HepG2 (cell line): ENCODE results near the gene COL27A1. TPM values are rescaled to one million over a fixed set of nuclear protein-coding genes. Genes with fewer than 3 reads are reported as not detected.

Experiments used
- ATAC-seq: fragments of 200-7000 bp; cut with Tn5 transposase; 3 replicates; pipeline ENCODE4 v1.9.1; 2020; ENCODE audit warnings: mild to moderate bottlenecking, moderate library complexity
- BruUV-seq: library from RNA; stranded (reverse); fragments of 400-500 nt; replicated peaks from 2 replicates; lab custom pipeline; 2021; lab: Mats Ljungman, UMichigan
- CTCF ChIA-PET: fragments of 300-600 bp; formaldehyde crosslinking; extraction: SDS; loops from one replicate; lab custom pipeline; 2021; ENCODE audit warnings: low total read pairs, inconsistent platforms, low intra/inter-chr PET ratio; lab: Yijun Ruan, JAX
- POLR2A ChIA-PET: fragments of 350-600 bp; sonication (Branson Sonifier 250); formaldehyde crosslinking; loops from one replicate; lab custom pipeline; 2020; ENCODE audit warnings: antibody characterized with exemption, inconsistent platforms; lab: Yijun Ruan, JAX
- DNase-seq: peaks from one replicate; pipeline ENCODE4 v3.0.0-alpha.2; 2015; ENCODE audit warnings: low spot score
- FAIRE-seq: peaks from 3 replicates; lab custom pipeline; 2011; peaks lifted over from hg19 to GRCh38; lab: Jason Lieb, UNC
- H2AFZ ChIP-seq: one replicate; pipeline ENCODE4 v1.6.1; 2011; ENCODE audit warnings: low read length, inconsistent platforms
- H3K27ac ChIP-seq: fragments of 300-600 bp; 3 replicates; pipeline ENCODE4 v1.8.0; 2011; ENCODE audit warnings: mixed run types, mild to moderate bottlenecking, mixed read lengths, low read length, inconsistent platforms; ENCODE audit not compliant: insufficient read depth; ENCODE audit errors: extremely low read length
- H3K27me3 ChIP-seq, 2 experiments: fragments of 200-600 bp in 1 of 2; 2 replicates in 1 of 2; 3 replicates in 1 of 2; pipeline versions ENCODE4 v1.6.0 to v1.8.0; 2011; ENCODE audit warnings: low read length in 2 of 2, mild to moderate bottlenecking in 2 of 2, moderate library complexity in 2 of 2, inconsistent platforms in 1 of 2; ENCODE audit not compliant: insufficient read depth in 2 of 2, control insufficient read depth in 1 of 2
- H3K36me3 ChIP-seq, 2 experiments: fragments of 200-600 bp in 1 of 2; replicated peaks in 1 of 2; 2 replicates in 1 of 2; 3 replicates in 1 of 2; pipeline versions ENCODE4 v1.5.1 to v1.8.0; 2011; ENCODE audit warnings: low read length in 2 of 2, inconsistent platforms in 1 of 2; ENCODE audit not compliant: insufficient read depth in 2 of 2, control insufficient read depth in 1 of 2
- H3K4me1 ChIP-seq: 2 replicates; pipeline ENCODE4 v1.5.1; 2012; ENCODE audit warnings: low read length, inconsistent platforms; ENCODE audit not compliant: insufficient read depth
- H3K4me2 ChIP-seq: 2 replicates; pipeline ENCODE4 v1.6.0; 2011; ENCODE audit warnings: low read depth, low read length, inconsistent platforms
- H3K4me3 ChIP-seq, 3 experiments: fragments of 200-600 bp in 1 of 3; sonication (generic), shearing (Covaris generic) in 1 of 3; replicated peaks in 1 of 3; 2 replicates each; pipeline ENCODE4 v1.5.1; 2011 to 2016; ENCODE audit warnings: low read length in 3 of 3, inconsistent platforms in 2 of 3, low read depth in 2 of 3, mild to moderate bottlenecking in 2 of 3, control low read depth in 1 of 3, mixed read lengths in 1 of 3; ENCODE audit not compliant: insufficient read depth in 1 of 3
- H3K79me2 ChIP-seq: one replicate; pipeline ENCODE4 v1.6.1; 2011; ENCODE audit warnings: low read length, inconsistent platforms; ENCODE audit not compliant: insufficient read depth
- H3K9ac ChIP-seq: 2 replicates; pipeline ENCODE4 v1.6.0; 2011; ENCODE audit warnings: mild to moderate bottlenecking, low read depth, low read length, inconsistent platforms; ENCODE audit not compliant: insufficient read depth
- H3K9me3 ChIP-seq: 2 replicates; pipeline ENCODE4 v1.5.1; 2012; ENCODE audit warnings: mild to moderate bottlenecking, low read length
- H4K20me1 ChIP-seq: 2 replicates; pipeline ENCODE4 v1.6.0; 2011; ENCODE audit warnings: inconsistent platforms, mild to moderate bottlenecking, low read length, moderate library complexity; ENCODE audit not compliant: insufficient read depth
- FOXK2 ChIP-seq: fragments of 450-650 bp; IDR thresholded peaks from 2 replicates; pipeline ENCODE4 v1.6.1; 2016
- HIVEP1 ChIP-seq: sonication (generic); formaldehyde crosslinking; IDR thresholded peaks from 2 replicates; pipeline ENCODE4 v1.4.0; 2020; ENCODE audit warnings: mild to moderate bottlenecking, missing genetic modification reagents
- HNF4A ChIP-seq: sonication (generic); formaldehyde crosslinking; IDR thresholded peaks from 2 replicates; pipeline ENCODE4 v1.4.0; 2020; ENCODE audit warnings: missing genetic modification reagents
- NCOR1 ChIP-seq: fragments of 200-600 bp; sonication (generic); IDR thresholded peaks from 2 replicates; pipeline ENCODE4 v1.7.0; 2017; ENCODE audit warnings: antibody characterized with exemption, low read length, borderline replicate concordance
- NR2C2 ChIP-seq: sonication (generic); formaldehyde crosslinking; IDR thresholded peaks from 2 replicates; pipeline ENCODE4 v1.4.0; 2020; ENCODE audit warnings: missing genetic modification reagents, mild to moderate bottlenecking, moderate library complexity, borderline replicate concordance
- SRSF1 ChIP-seq: fragments of 200-400 bp; formaldehyde crosslinking; optimal IDR thresholded peaks from 2 replicates; pipeline ENCODE3; 2017; ENCODE audit warnings: mild to moderate bottlenecking, low read depth, low read length, moderate library complexity
- TCF12 ChIP-seq, 2 experiments: fragments of 450-650 bp in 1 of 2; sonication (generic) in 1 of 2; formaldehyde crosslinking in 1 of 2; IDR thresholded peaks; 2 replicates each; pipeline versions ENCODE4 v1.6.1 to v1.8.0; 2017 to 2022; ENCODE audit warnings: antibody characterized with exemption in 1 of 2, mild to moderate bottlenecking in 1 of 2, missing genetic modification reagents in 1 of 2, moderate library complexity in 1 of 2
- ZBTB21 ChIP-seq: sonication (generic); formaldehyde crosslinking; IDR thresholded peaks from 2 replicates; pipeline ENCODE4 v1.4.0; 2020; ENCODE audit warnings: missing genetic modification reagents
- ZFP36L2 ChIP-seq: sonication (generic); formaldehyde crosslinking; IDR thresholded peaks from 2 replicates; pipeline ENCODE4 v1.4.0; 2020; ENCODE audit warnings: missing genetic modification reagents
- ZNF282 ChIP-seq: fragments of 450-650 bp; IDR thresholded peaks from 2 replicates; pipeline ENCODE4 v1.6.1; 2018; ENCODE audit not compliant: partially characterized antibody
- ZNF557 ChIP-seq: sonication (generic); formaldehyde crosslinking; IDR thresholded peaks from 2 replicates; pipeline ENCODE4 v1.4.0; 2020; ENCODE audit warnings: missing genetic modification reagents
- ZNF746 ChIP-seq: sonication (generic); formaldehyde crosslinking; IDR thresholded peaks from 2 replicates; pipeline ENCODE4 v1.8.0; 2022; ENCODE audit warnings: mild to moderate bottlenecking, missing genetic modification reagents
- ZNF792 ChIP-seq: IDR thresholded peaks from 2 replicates; pipeline ENCODE4 v1.6.1; 2016
- ZSCAN5A ChIP-seq: sonication (generic); formaldehyde crosslinking; IDR thresholded peaks from 2 replicates; pipeline ENCODE4 v1.8.0; 2022; ENCODE audit warnings: mild to moderate bottlenecking, missing genetic modification reagents, borderline replicate concordance
- WGBS: methylation state at CpG from one replicate; pipeline ENCODE4 v1.1.6; 2017; ENCODE audit warnings: low lambda C conversion rate; 5-methylcytosine and 5-hydroxymethylcytosine counted together
- in situ Hi-C: cut with HindIII; loops from 2 replicates; pipeline ENCODE4 v1.10.0; 2017; ENCODE audit warnings: low pct_unique_long_range_greater_than_20kb; ENCODE audit not compliant: extremely low pct_ligation_motif_present
- intact Hi-C: fragments of 100-400 bp; cut with micrococcal nuclease; formaldehyde crosslinking; loops from one replicate; pipeline ENCODE4 v1.10.0; 2022; ENCODE audit not compliant: unreplicated experiment
- polyA plus RNA-seq, 8 experiments: library from polyadenylated mRNA; depleted of rRNA in 3 of 8; stranded (reverse) in 7 of 8; unstranded in 1 of 8; fragments of >200 nt; fragmentation: Illumina TruSeq in 4 of 8; extraction: Trizol in 4 of 8; gene quantifications; 2 replicates each; pipeline versions ENCODE4 v1.2.1 to v1.2.3, GENCODE V29; 2011 to 2016; ENCODE audit warnings: low read depth in 4 of 8, missing spikeins in 1 of 8, mixed read lengths in 1 of 8; ENCODE audit not compliant: insufficient read depth in 1 of 8
- total RNA-seq, 5 experiments: library from RNA; depleted of rRNA; stranded (reverse); fragments of >200 nt; fragmentation: Illumina TruSeq; extraction: Trizol; gene quantifications; 2 replicates each; pipeline ENCODE4 v1.2.3, GENCODE V29; 2016; ENCODE audit warnings: low read depth in 1 of 5

Gene COL27A1
- total and polyA plus RNA-seq, 2 of the 13 experiments (the other 11 are each of a cell fraction or from before 2014, with no cell fraction given): 71.3 to 89.1 TPM

GRCh38 chr9:114334490-114334889 lies 179.2 kb downstream of the COL27A1 start:
- 96% methylated on average over 4 of the region's 9 CpGs for WGBS
- no peaks in the 10 kb centered on the region for H3K9me3 ChIP-seq
- in situ Hi-C loops: no loop called here

More at GRCh38 chr9:114334490-114334889, 179.2 kb downstream of the COL27A1 start:
- H3K4me2 ChIP-seq: no peak overlapping the region
- ChIA-PET CTCF (no interaction called here), POLR2A (no interaction called here)
- H3K4me1 ChIP-seq: peaks cover 27% of the 10 kb centered on the region
- H4K20me1 ChIP-seq: no peaks in the 10 kb centered on the region
- intact Hi-C loops: no loop called here
- DNase-seq (no peak), FAIRE-seq (no peak), ATAC-seq (no peak)
- H3K9ac ChIP-seq: no peak overlapping the region
- H3K36me3 ChIP-seq: peaks cover 0 to 12% of the 10 kb centered on the region in 2 experiments; a peak in 2 of 5 replicates
- no peak overlapping the region for H3K27ac ChIP-seq
- no peak overlapping the region for H3K4me3 ChIP-seq
- H3K27me3 ChIP-seq: no peaks in the 10 kb centered on the region
- no TSS peak for BruUV-seq
- H3K79me2 ChIP-seq: peaks cover 10% of the 10 kb centered on the region
- no peak for TF ChIP-seq ZNF282
- TF ChIP-seq ZNF792 (CRISPR knock-in tag): no peak
- no peak for TF ChIP-seq ZNF557 (CRISPR knock-in tag)
- no peak for TF ChIP-seq HNF4A (CRISPR knock-in tag)
- TF ChIP-seq SRSF1: no peak
- TF ChIP-seq HIVEP1 (CRISPR knock-in tag): no peak
- no peak for TF ChIP-seq TCF12 (IDR thresholded peaks at IDR 0.05)
- no peak for TF ChIP-seq TCF12 (CRISPR knock-in tag; IDR thresholded peaks at IDR 0.05)
- TF ChIP-seq ZBTB21 (CRISPR knock-in tag): no peak
- TF ChIP-seq ZSCAN5A: no peak
- TF ChIP-seq ZNF746 (CRISPR knock-in tag): no peak
- no peak for TF ChIP-seq NR2C2 (CRISPR knock-in tag)
- TF ChIP-seq NCOR1: no peak
- TF ChIP-seq ZFP36L2: no peak
- TF ChIP-seq FOXK2: no peak
- no peak overlapping the region for H2AFZ ChIP-seq
